HG03575 (cell line): ENCODE data around the gene PDGFB.

ENCODE experiments used
- ATAC-seq: cut with Tn5 transposase; IDR thresholded peaks from one replicate; pipeline ENCODE4 v1.9.1; 2021; ENCODE audit not compliant: unreplicated experiment, insufficient number of reproducible peaks, low FRiP score; ENCODE audit errors: extremely low read depth

PDGFB gene

GRCh38 chr22:39257901-39258475 lies 13.2 kb upstream of the PDGFB start:
- ATAC-seq: no peak

DNA sequence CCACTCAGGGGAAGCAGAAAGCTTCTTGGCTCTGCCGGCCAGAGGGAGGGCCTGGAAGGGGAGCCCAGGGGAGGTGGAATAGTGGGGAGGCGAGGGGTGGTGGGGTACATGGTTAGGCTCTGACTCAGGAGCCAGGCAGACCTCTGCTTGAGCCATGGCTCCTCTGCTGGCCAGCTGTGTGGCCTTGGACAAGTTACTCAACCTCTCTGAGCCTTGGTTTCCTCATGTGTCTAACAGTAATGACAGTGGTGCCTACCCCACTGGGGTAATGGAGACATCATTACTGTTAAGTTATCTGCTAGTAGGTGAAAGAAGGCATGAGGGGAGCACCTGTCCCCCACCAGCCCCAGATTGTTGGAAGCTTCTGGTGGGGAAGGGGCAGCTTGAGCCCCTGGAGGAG lies 12.2 kb upstream of the PDGFB start:
- ATAC-seq: no peak

DNA sequence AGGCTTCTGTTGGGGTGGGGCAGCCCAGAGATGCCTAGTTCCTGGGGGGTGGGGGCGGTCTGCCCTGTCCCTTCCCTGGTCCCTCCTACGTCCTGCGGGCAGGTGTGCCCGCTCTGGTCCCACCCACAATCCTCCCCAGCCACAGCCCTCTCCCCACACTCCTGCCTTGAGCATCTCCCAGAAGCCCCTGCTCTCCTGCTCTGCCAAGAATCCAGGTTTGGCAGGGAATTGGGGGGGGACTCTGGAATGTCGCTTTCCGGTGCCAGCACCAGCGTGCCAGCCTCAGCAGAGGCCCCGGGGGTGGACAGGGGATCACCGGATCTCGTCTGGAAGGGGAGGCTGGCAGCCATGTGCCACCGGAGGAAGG lies 11.4 kb upstream of the PDGFB start:
- ATAC-seq: no peak

- ATAC-seq: no peak
Observed at GRCh38 chr22:39255449-39256185, 10.8 kb upstream of the PDGFB start.

- ATAC-seq: no peak
Observed at GRCh38 chr22:39254789-39255298, 10.1 kb upstream of the PDGFB start.

DNA sequence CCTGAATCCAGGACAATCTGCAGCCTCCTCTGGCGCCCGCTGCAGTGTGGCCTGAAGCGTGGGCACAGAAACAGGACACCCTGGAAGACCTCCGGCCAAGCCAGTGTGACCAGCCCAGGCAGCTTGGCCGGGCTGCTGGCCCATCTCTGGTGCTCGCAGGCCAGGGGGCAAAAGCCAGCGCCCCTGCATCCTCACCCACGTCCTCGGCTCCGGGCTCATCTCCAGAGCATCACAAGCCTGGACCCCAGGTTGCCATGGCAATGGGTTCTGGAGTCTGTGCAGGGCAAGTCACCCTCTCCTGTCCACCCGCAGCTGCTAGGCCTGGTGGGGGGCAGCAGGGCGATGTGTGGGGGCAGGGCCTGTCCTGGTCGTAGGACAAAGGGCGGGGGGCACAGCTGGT lies 9.3 kb upstream of the PDGFB start:
- ATAC-seq: no peak

GRCh38 chr22:39253435-39254070 lies 8.8 kb upstream of the PDGFB start:
- ATAC-seq: no peak

GRCh38 chr22:39252461-39253434 lies 8.0 kb upstream of the PDGFB start:
- ATAC-seq: no peak

DNA sequence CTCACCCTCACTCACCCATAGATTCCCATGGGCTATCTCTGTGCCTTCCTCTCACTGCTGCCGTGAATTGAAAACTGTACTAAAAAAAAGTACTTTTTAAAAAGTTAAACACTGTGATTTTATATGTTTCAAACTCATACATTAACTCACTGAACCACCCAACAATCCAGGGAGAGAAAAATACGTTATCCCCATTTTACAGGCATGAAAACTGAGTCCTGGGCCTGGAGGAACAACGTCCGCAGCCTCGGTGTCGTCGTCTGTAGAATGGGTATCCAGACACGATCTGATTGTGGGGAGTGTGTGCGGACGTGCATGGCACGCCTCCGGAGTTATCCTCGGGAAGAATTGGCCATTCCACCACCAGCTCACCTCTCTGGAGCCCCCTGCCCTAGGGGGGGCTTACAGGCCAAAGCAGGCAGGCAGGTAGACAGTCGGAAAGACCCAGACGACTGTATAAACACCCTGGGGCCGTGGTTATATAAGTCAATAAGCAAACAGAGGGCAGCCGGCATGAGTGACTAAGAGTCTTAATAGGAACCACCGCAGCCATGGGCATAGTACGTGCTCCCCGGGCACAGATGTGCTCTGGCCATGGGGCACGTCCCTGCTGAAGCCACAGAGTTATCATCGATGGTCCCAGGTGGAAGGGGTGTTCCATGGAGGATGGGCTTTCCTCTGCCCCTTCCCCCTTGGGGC lies 7.1 kb upstream of the PDGFB start:
- ATAC-seq: no peak

- ATAC-seq: no peak
Observed at GRCh38 chr22:39250838-39251237, 6.1 kb upstream of the PDGFB start.

- ATAC-seq: no peak
Observed at GRCh38 chr22:39250131-39250530, 5.3 kb upstream of the PDGFB start.

- ATAC-seq: no peak
Observed at GRCh38 chr22:39249086-39249704, 4.4 kb upstream of the PDGFB start.

DNA sequence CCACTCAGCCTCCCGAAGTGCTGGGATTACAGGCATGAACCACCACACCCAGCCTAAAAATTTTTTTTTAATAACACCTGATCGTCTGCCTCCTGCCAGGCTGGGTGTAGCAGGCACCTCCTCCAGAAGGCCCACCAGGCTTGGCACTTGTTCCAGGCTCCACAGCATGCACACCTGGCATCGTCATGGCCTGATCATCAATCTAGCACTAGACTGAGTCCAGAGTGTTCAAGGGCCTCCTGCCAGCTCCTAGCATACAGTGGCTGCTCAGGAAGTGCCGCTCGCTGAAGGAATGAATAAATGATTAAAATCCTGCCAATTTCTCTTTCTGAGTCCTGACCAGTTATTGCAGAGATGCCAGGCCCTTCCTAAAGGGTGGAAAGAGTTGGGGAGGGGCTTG lies 3.5 kb upstream of the PDGFB start:
- ATAC-seq: no peak

- no peak for ATAC-seq
Observed at GRCh38 chr22:39247361-39247760, 2.6 kb upstream of the PDGFB start.

DNA sequence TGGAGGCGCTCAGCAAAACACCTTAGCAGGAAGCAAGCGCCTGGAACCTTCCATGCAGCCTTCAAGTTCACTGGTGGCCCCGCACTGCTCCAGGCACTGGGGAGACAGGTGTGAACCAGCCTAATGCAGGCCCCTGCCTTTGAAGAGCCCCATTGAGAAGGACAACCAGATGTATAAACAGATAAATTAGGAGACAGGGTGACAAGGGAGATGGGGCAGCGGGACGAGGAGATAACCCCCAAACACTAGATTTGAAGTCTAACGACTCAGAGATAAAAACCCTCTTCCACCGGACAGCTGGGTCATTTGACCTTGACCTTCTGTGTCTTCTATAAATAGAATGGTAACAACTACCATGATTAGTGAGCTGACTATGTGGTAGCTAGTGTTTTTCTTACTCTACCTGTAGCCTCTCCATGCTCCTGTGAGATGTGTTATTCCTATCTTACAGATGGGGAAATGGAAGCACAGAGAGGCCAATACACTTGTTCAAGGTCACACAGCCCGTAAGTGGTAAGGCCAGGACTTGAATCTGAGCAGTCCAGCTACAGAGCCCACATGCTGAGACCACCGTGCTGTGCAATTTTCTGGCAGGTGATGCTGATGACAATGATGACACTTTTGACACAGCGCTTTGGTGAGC lies 2.0 kb upstream of the PDGFB start:
- no peak for ATAC-seq

DNA sequence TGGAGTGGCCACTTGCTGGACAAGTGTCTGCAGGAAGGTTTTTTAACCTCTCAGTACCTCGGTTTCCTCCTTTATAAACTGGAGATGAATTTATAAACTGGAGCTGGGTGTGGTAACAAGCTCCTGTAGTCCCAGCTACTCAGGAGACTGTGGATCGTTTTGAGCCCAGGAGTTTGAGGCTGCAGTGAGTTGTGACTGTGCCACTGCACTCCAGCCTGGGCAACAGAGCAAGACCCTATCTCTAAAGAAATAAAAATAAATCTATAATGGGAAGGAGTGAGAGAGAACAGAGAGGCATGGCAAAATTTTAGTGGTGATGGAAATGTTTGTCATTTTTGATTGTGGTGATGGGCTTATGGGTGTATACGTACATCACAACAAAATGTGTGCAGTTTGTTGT lies 1.4 kb upstream of the PDGFB start:
- no peak for ATAC-seq

- no peak for ATAC-seq
Observed at GRCh38 chr22:39245130-39246039, 603 bp upstream of the PDGFB start.
